HL-60 (cell line): ENCODE data around the gene GFRA1.

ENCODE experiments used
- DNase-seq, 2 experiments: peaks; one replicate each; pipeline ENCODE4 v3.0.0-alpha.2; 2010 to 2020; ENCODE audit warnings: low read depth in 1 of 2, low spot score in 1 of 2
- H3K27ac ChIP-seq: fragments of 250-450 bp; sonication (Bioruptor Pico); replicated peaks from 2 replicates; pipeline ENCODE4 v1.5.1; 2020; ENCODE audit warnings: mild to moderate bottlenecking, moderate library complexity
- H3K27me3 ChIP-seq: fragments of 250-450 bp; sonication (Bioruptor Pico); 2 replicates; pipeline ENCODE4 v1.5.1; 2021; ENCODE audit warnings: mild to moderate bottlenecking, moderate library complexity; ENCODE audit not compliant: insufficient read depth, poor library complexity, severe bottlenecking
- H3K4me3 ChIP-seq: replicated peaks from 2 replicates; pipeline ENCODE4 v1.5.1; 2011; ENCODE audit warnings: mild to moderate bottlenecking, control low read depth, low read length; ENCODE audit not compliant: insufficient read depth
- CTCF ChIP-seq: IDR thresholded peaks from one replicate; pipeline ENCODE4 v1.5.1; 2011; ENCODE audit warnings: low read length, control low read depth, inconsistent platforms; ENCODE audit not compliant: insufficient read depth
- GABPA ChIP-seq: IDR thresholded peaks from 2 replicates; pipeline ENCODE4 v1.6.1; 2012; ENCODE audit warnings: low read depth
- POLR2AphosphoS5 ChIP-seq: IDR thresholded peaks from 2 replicates; pipeline ENCODE4 v1.6.1; 2012; ENCODE audit warnings: low read depth
- REST ChIP-seq: IDR thresholded peaks from 2 replicates; pipeline ENCODE4 v1.6.1; 2012; ENCODE audit warnings: low read depth; ENCODE audit not compliant: insufficient replicate concordance
- SPI1 ChIP-seq: IDR thresholded peaks from 2 replicates; pipeline ENCODE4 v1.6.1; 2012; ENCODE audit warnings: low read depth, mild to moderate bottlenecking, borderline replicate concordance

The GFRA1 gene

GRCh38 chr10:116155191-116155590 is 117.8 kb downstream of the GFRA1 start:
- Histone ChIP-seq H3K27me3 (no peaks in the 10 kb centered on the region), H3K27ac (no peak overlapping the region), H3K4me3 (no peak overlapping the region)
- DNase-seq, result no peak
- TF ChIP-seq REST (no peak), SPI1 (no peak), GABPA (no peak), POLR2AphosphoS5 (no peak), CTCF (no peak)

- no peak for TF ChIP-seq POLR2AphosphoS5
- no peak for TF ChIP-seq SPI1
- TF ChIP-seq REST, result no peak
- no peak for TF ChIP-seq CTCF
- TF ChIP-seq GABPA, result no peak
- H3K27ac ChIP-seq, result no peak overlapping the region
- H3K27me3 ChIP-seq, result no peaks in the 10 kb centered on the region
- H3K4me3 ChIP-seq, result no peak overlapping the region
- DNase-seq, result no peak
These were observed 118.4 kb downstream of the GFRA1 start for GRCh38 chr10:116154651-116155050.

GRCh38 chr10:116151076-116151475 is 121.9 kb downstream of the GFRA1 start:
- TF ChIP-seq GABPA (no peak), REST (no peak), SPI1 (no peak), CTCF (no peak), POLR2AphosphoS5 (no peak)
- Histone ChIP-seq H3K27ac (no peak overlapping the region), H3K27me3 (peaks cover under 1% of the 10 kb centered on the region), H3K4me3 (no peak overlapping the region)
- DNase-seq, result no peak
